H1 (cell line): ENCODE results near the gene ATP2C1. TPM values are rescaled to one million over a fixed set of nuclear protein-coding genes. Genes with fewer than 3 reads are reported as not detected.
"Not testable (repeated sequence)": the region's sequence is repeated elsewhere in the genome, so short reads cannot be mapped to it uniquely, and the experiment has no call there.

ENCODE experiments used
- CTCF ChIA-PET: fragments of 300-600 bp; sonication (Branson Sonifier 250); formaldehyde crosslinking; loops from one replicate; lab custom pipeline; 2021; ENCODE audit not compliant: partially characterized antibody; lab: Charles Lee
- POLR2A ChIA-PET: fragments of 300-600 bp; sonication (Branson Sonifier 250); formaldehyde crosslinking; loops from one replicate; lab custom pipeline; 2021; ENCODE audit warnings: inconsistent platforms; ENCODE audit not compliant: partially characterized antibody; lab: Charles Lee
- DNase-seq, 2 experiments: peaks; one replicate each; pipeline versions ENCODE4 v3.0.0 to v3.0.0-alpha.2; 2010 to 2022; ENCODE audit warnings: low spot score in 2 of 2, low read depth in 1 of 2, mixed read lengths in 1 of 2
- FAIRE-seq: peaks from 2 replicates; lab custom pipeline; 2011; peaks lifted over from hg19 to GRCh38; lab: Jason Lieb, UNC
- H2AFZ ChIP-seq: 2 replicates; pipeline ENCODE4 v1.8.1; 2012; ENCODE audit warnings: low read length, inconsistent platforms
- H2AK5ac ChIP-seq: 2 replicates; pipeline ENCODE4 v1.6.1; 2013; ENCODE audit warnings: low read depth, low read length
- H2BK120ac ChIP-seq: replicated peaks from 2 replicates; pipeline ENCODE3; 2013; ENCODE audit warnings: low read depth, low read length, inconsistent platforms
- H2BK12ac ChIP-seq: 2 replicates; pipeline ENCODE4 v1.6.1; 2013; ENCODE audit warnings: low read depth, low read length
- H2BK15ac ChIP-seq: 2 replicates; pipeline ENCODE4 v1.6.1; 2013; ENCODE audit warnings: low read length
- H2BK20ac ChIP-seq: 2 replicates; pipeline ENCODE4 v1.6.1; 2013; ENCODE audit warnings: low read length
- H2BK5ac ChIP-seq: 2 replicates; pipeline ENCODE4 v1.6.1; 2013; ENCODE audit warnings: low read depth, low read length
- H3K14ac ChIP-seq: 2 replicates; pipeline ENCODE4 v1.6.1; 2013; ENCODE audit warnings: inconsistent platforms; ENCODE audit not compliant: insufficient read length
- H3K18ac ChIP-seq: 2 replicates; pipeline ENCODE4 v1.6.1; 2013; ENCODE audit warnings: low read length; ENCODE audit errors: extremely low read depth
- H3K23ac ChIP-seq: 2 replicates; pipeline ENCODE4 v1.6.1; 2013; ENCODE audit warnings: inconsistent platforms; ENCODE audit not compliant: insufficient read length
- H3K23me2 ChIP-seq: 2 replicates; pipeline ENCODE4 v1.6.1; 2013; ENCODE audit warnings: low read depth, low read length
- H3K27ac ChIP-seq: 2 replicates; pipeline ENCODE4 v1.6.1; 2011; ENCODE audit warnings: low read depth, low read length, inconsistent platforms
- H3K27me3 ChIP-seq, 4 experiments: replicated peaks in 1 of 4; 1 replicate in 1 of 4; 2 replicates in 3 of 4; pipeline versions ENCODE4 v1.6.1 to v1.8.1; 2011 to 2013; ENCODE audit warnings: low read length in 3 of 4, mild to moderate bottlenecking in 3 of 4, inconsistent platforms in 2 of 4, mixed read lengths in 2 of 4, moderate library complexity in 1 of 4; ENCODE audit not compliant: control insufficient read depth in 3 of 4, insufficient read depth in 3 of 4; ENCODE audit errors: extremely low read depth in 1 of 4
- H3K36me3 ChIP-seq, 4 experiments: 2 replicates each; pipeline versions ENCODE4 v1.6.1 to v1.8.1; 2011 to 2013; ENCODE audit warnings: mild to moderate bottlenecking in 4 of 4, low read length in 3 of 4, moderate library complexity in 2 of 4, control low read depth in 1 of 4, inconsistent platforms in 1 of 4; ENCODE audit not compliant: insufficient read depth in 4 of 4, control insufficient read depth in 2 of 4
- H3K4ac ChIP-seq: replicated peaks from 2 replicates; pipeline ENCODE3; 2013; ENCODE audit warnings: low read length, low read depth, mixed read lengths, inconsistent platforms; ENCODE audit not compliant: insufficient read length
- H3K4me1 ChIP-seq, 4 experiments: replicated peaks in 1 of 4; 1 replicate in 1 of 4; 2 replicates in 3 of 4; pipeline versions ENCODE4 v1.6.1 to v1.8.1; 2011 to 2013; ENCODE audit warnings: low read length in 3 of 4, inconsistent platforms in 2 of 4, mixed read lengths in 1 of 4; ENCODE audit not compliant: insufficient read depth in 4 of 4, control insufficient read depth in 3 of 4
- H3K4me2 ChIP-seq, 2 experiments: 2 replicates each; pipeline versions ENCODE4 v1.6.1 to v1.8.1; 2011 to 2013; ENCODE audit warnings: low read depth in 2 of 2, low read length in 2 of 2, control low read depth in 1 of 2, inconsistent platforms in 1 of 2, mild to moderate bottlenecking in 1 of 2; ENCODE audit not compliant: insufficient read depth in 1 of 2
- H3K4me3 ChIP-seq, 4 experiments: fragments of 200-600, 300-600 bp in 1 of 4; sonication (generic), shearing (Covaris generic), sonication (Bioruptor Twin) in 1 of 4; 2 replicates each; pipeline versions ENCODE4 v1.5.1 to v1.8.1; 2011 to 2016; ENCODE audit warnings: low read length in 4 of 4, low read depth in 3 of 4, control low read depth in 2 of 4, inconsistent platforms in 2 of 4, mild to moderate bottlenecking in 2 of 4, mixed read lengths in 1 of 4, moderate library complexity in 1 of 4; ENCODE audit not compliant: insufficient read depth in 2 of 4; ENCODE audit errors: extremely low read depth in 1 of 4
- H3K56ac ChIP-seq: replicated peaks from 2 replicates; pipeline ENCODE3; 2013; ENCODE audit warnings: low read depth, mild to moderate bottlenecking, mixed read lengths, low read length, inconsistent platforms; ENCODE audit not compliant: insufficient read length
- H3K79me1 ChIP-seq: 2 replicates; pipeline ENCODE4 v1.6.1; 2013; ENCODE audit warnings: low read depth, low read length, control low read depth
- H3K79me2 ChIP-seq, 2 experiments: 2 replicates each; pipeline versions ENCODE4 v1.6.1 to v1.8.1; 2012 to 2013; ENCODE audit warnings: low read length in 2 of 2, mild to moderate bottlenecking in 2 of 2, inconsistent platforms in 1 of 2; ENCODE audit not compliant: insufficient read depth in 2 of 2, control insufficient read depth in 1 of 2
- H3K9ac ChIP-seq, 4 experiments: replicated peaks in 1 of 4; 1 replicate in 1 of 4; 2 replicates in 3 of 4; pipeline versions ENCODE4 v1.6.1 to v1.8.1; 2011 to 2013; ENCODE audit warnings: low read depth in 3 of 4, low read length in 3 of 4, control low read depth in 2 of 4, mild to moderate bottlenecking in 2 of 4, moderate library complexity in 2 of 4, inconsistent platforms in 1 of 4; ENCODE audit errors: extremely low read depth in 1 of 4
- H3K9me3 ChIP-seq, 2 experiments: 2 replicates each; pipeline versions ENCODE4 v1.6.1 to v1.8.1; 2012 to 2013; ENCODE audit warnings: mild to moderate bottlenecking in 2 of 2, moderate library complexity in 2 of 2, control low read depth in 1 of 2, inconsistent platforms in 1 of 2, low read depth in 1 of 2, low read length in 1 of 2, mixed read lengths in 1 of 2; ENCODE audit not compliant: insufficient read depth in 2 of 2
- H4K20me1 ChIP-seq, 2 experiments: replicated peaks in 1 of 2; 2 replicates each; pipeline versions ENCODE3 to v1.8.1; 2011 to 2013; ENCODE audit warnings: inconsistent platforms in 2 of 2, low read length in 2 of 2, mild to moderate bottlenecking in 1 of 2; ENCODE audit not compliant: insufficient read depth in 2 of 2, control insufficient read depth in 1 of 2
- H4K5ac ChIP-seq: 2 replicates; pipeline ENCODE4 v1.6.1; 2013; ENCODE audit warnings: low read length, low read depth, mixed read lengths, inconsistent platforms; ENCODE audit not compliant: insufficient read length
- H4K8ac ChIP-seq: 2 replicates; pipeline ENCODE4 v1.8.0; 2013; ENCODE audit warnings: mild to moderate bottlenecking, moderate library complexity, low read length, inconsistent platforms; ENCODE audit not compliant: insufficient read depth; ENCODE audit errors: extremely low read depth
- H4K91ac ChIP-seq: replicated peaks from 2 replicates; pipeline ENCODE3; 2013; ENCODE audit warnings: low read length, mixed read lengths, inconsistent platforms; ENCODE audit not compliant: insufficient read length
- SUZ12 ChIP-seq: fragments of 200-600 bp; sonication (generic); IDR thresholded peaks from 2 replicates; pipeline ENCODE4 v1.6.1; 2012; ENCODE audit warnings: mild to moderate bottlenecking, inconsistent platforms, low read length, moderate library complexity, mixed read lengths
- TBP ChIP-seq: IDR thresholded peaks from 2 replicates; pipeline ENCODE4 v1.6.1; 2011; ENCODE audit warnings: low read depth, low read length, improper control_type of control experiment
- WGBS, 2 experiments: shearing (Covaris generic) in 1 of 2; methylation state at CpG; one replicate each; pipeline versions ENCODE4 v1.1.6 to v1.1.7; 2013 to 2015; ENCODE audit warnings: low lambda C conversion rate in 2 of 2, mixed read lengths in 2 of 2, inconsistent platforms in 1 of 2, low coverage in 1 of 2, missing lambda C conversion rate in 1 of 2; ENCODE audit not compliant: insufficient replicate concordance in 2 of 2, insufficient coverage in 1 of 2, insufficient read length in 1 of 2; ENCODE audit errors: extremely low coverage in 1 of 2, missing lambda C conversion rate in 1 of 2; 5-methylcytosine and 5-hydroxymethylcytosine counted together
- polyA plus RNA-seq, 7 experiments: library from polyadenylated mRNA; depleted of rRNA in 3 of 7; stranded (reverse) in 5 of 7; unstranded in 2 of 7; fragments of >200 nt in 5 of 7; fragments of 200-250 nt in 2 of 7; gene quantifications; 1 replicate in 5 of 7; 2 replicates in 1 of 7; 4 replicates in 1 of 7; pipeline versions ENCODE4 v1.2.1 to v1.2.3, GENCODE V29; 2011 to 2013; ENCODE audit warnings: missing spikeins in 2 of 7, mixed read lengths in 2 of 7
- total RNA-seq: library from RNA; stranded (reverse); fragmentation: NEBNext Ultra II Directional; extraction: Animal tissue kit (Norgen Biotek cat#: 25700); gene quantifications from 2 replicates; pipeline ENCODE4 v1.2.1, GENCODE V29; 2021

The ATP2C1 gene
- total and polyA plus RNA-seq, 2 of the 8 experiments (the other 6 are each of a cell fraction or from before 2014, with no cell fraction given): 50.7 to 68.5 TPM

- TF ChIP-seq SUZ12 (no peak), TBP (no peak)
- TF ChIP-seq, all 59 proteins: peak for 0
Observed at GRCh38 chr3:130857336-130858026, 36.4 kb upstream of the ATP2C1 start (continued).

DNA sequence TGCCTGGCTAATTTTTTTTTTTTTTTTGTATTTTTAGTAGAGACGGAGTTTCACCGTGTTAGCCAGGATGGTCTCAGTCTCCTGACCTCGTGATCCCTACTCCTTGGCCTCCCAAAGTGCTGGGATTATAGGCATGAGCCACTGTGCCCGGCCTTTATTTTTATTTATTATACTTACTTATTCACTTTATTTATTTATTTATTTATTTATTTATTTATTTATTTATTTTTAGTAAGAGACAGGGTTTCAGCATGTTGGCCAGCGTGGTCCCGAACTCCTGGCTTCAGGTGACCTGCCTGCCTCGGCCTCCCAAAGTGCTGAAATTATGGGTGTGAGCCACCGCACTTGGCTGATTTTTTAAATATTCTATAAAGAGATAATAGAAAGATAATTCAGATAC is 31.8 kb upstream of the ATP2C1 start:
- H2AK5ac ChIP-seq, H2BK20ac ChIP-seq, H2BK12ac ChIP-seq, H3K27me3 ChIP-seq, H3K18ac ChIP-seq, FAIRE-seq, DNase-seq, H3K9me3 ChIP-seq, H4K8ac ChIP-seq, H3K79me2 ChIP-seq, H3K36me3 ChIP-seq, H4K20me1 ChIP-seq, POLR2A ChIA-PET, H2BK120ac ChIP-seq, H3K4me3 ChIP-seq, H3K9ac ChIP-seq, H3K27ac ChIP-seq, H3K4me1 ChIP-seq, H3K14ac ChIP-seq, H2BK15ac ChIP-seq, H2AFZ ChIP-seq, H4K91ac ChIP-seq, H3K79me1 ChIP-seq, H3K23me2 ChIP-seq, H2BK5ac ChIP-seq, H3K23ac ChIP-seq, H3K4ac ChIP-seq, H4K5ac ChIP-seq, H3K4me2 ChIP-seq, H3K56ac ChIP-seq: not testable (repeated sequence)
- CTCF ChIA-PET: interaction anchor here (1.6 kb wide), 1 partner anchor 10 kb away, joined by 4 read pairs; no protein-coding TSS in a partner anchor
- WGBS, 2 experiments: 93% methylated on average over 8 of the region's 8 CpGs; no CpG with 5 or more reads in 1 of the 2 experiments
